PC-9 (cell line): ENCODE data around the gene IQGAP3.

Source experiments
- CTCF ChIP-seq: fragments of 200-600 bp; sonication (generic); conservative IDR thresholded peaks from 2 replicates; pipeline ENCODE4 v1.6.1; 2017; ENCODE audit warnings: mixed run types, antibody characterized with exemption, mild to moderate bottlenecking, moderate library complexity
- EZH2 ChIP-seq: fragments of 200-600 bp; sonication (generic); IDR thresholded peaks from 2 replicates; pipeline ENCODE4 v1.8.0; 2017; ENCODE audit warnings: antibody characterized with exemption, low read depth

GRCh38 chr1:156511644-156512043 lies 60.7 kb downstream of the IQGAP3 start:
- TF ChIP-seq CTCF (no peak), EZH2 (no peak)
